Astrocyte (in vitro differentiated cells and primary cell): ENCODE measurements around the gene SLC44A5.

Source experiments
- CTCF ChIP-seq: IDR thresholded peaks from 2 replicates; pipeline ENCODE4 v1.5.1; 2011; ENCODE audit warnings: low read depth, mild to moderate bottlenecking, inconsistent platforms, low read length, moderate library complexity; ENCODE audit not compliant: insufficient read depth
- EZH2 ChIP-seq: IDR thresholded peaks from 2 replicates; pipeline ENCODE4 v1.6.1; 2012; ENCODE audit warnings: mild to moderate bottlenecking, low read length, inconsistent platforms; ENCODE audit not compliant: insufficient read depth

- TF ChIP-seq CTCF (no peak), EZH2 (no peak)
Observed at GRCh38 chr1:75602486-75602885, 8.4 kb downstream of the SLC44A5 start.
